ENCODE measurements around the gene PPP1R3F.

The PPP1R3F gene

DNA sequence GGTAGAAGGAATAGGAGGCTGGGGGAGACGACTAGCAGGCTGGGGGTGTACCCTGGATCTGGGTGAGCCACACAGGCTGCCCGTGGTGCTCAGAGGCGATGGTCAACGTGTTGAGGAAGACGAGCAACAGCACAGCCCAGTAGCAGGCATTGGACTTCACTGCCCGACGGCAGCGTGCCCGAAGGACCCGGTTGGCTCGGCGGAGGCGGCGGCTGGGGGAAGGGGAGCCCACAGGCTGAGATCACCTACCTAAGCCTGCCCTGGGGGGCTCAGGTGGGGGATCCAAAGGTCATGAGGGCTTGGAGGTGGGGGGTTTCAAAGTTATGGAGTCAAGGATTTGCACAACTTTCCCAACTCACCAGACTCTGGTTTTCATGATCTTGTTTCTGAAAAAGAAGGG lies 43.7 kb upstream of the PPP1R3F start:
- H3K9me3 ChIP-seq (ENCODE audit: insufficient read depth, low read length): no peaks in the 10 kb centered on the region
- no peaks in the 10 kb centered on the region for H3F3A ChIP-seq (ENCODE audit: insufficient read depth)
- H3K9ac ChIP-seq (ENCODE audit: low read length): no peak overlapping the region

DNA sequence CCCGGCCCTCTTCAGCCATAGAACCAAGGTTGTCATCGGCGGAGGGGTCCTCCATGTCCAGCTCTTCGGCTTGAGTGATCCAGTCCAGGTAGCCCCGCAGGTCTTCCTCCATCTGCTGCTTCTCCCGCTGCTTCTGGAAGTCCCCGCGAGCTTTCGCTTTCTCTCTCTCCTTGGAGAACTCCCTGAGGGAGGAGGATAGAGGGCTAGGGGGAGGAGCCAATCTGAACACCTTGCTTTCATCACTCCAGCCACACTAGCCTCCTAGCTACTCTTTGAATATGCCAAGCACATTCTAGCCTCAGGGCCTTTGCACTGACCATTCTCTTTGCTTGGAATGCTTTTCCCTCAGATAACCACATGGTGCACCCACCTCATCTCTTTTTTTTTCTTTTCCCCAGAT lies 42.6 kb upstream of the PPP1R3F start:
- Histone ChIP-seq H3K27me3 (ENCODE audit: low read length) (no peaks in the 10 kb centered on the region), H3K4me2 (ENCODE audit: low read depth, low read length, poor library complexity, severe bottlenecking) (no peak overlapping the region), H3K79me2 (ENCODE audit: insufficient read depth, low read length) (no peaks in the 10 kb centered on the region), H3K9me3 (ENCODE audit: insufficient read depth, low read length) (no peaks in the 10 kb centered on the region), H2AFZ (ENCODE audit: low read depth, low read length, severe bottlenecking) (no peak overlapping the region), H3K27ac (ENCODE audit: low read depth, low read length) (no peak overlapping the region), H3F3A (ENCODE audit: insufficient read depth) (no peaks in the 10 kb centered on the region), H3K9me2 (replicated peaks; ENCODE audit: insufficient read depth, low read length) (no peaks in the 10 kb centered on the region), H3K9ac (ENCODE audit: low read length) (no peak overlapping the region), H3K4me3 (ENCODE audit: insufficient read depth, low read length, poor library complexity, severe bottlenecking) (no peak overlapping the region), H4K20me1 (ENCODE audit: low read depth, low read length) (no peaks in the 10 kb centered on the region), H3K36me3 (ENCODE audit: low read length) (no peaks in the 10 kb centered on the region)
- TF ChIP-seq, protein P1, sequence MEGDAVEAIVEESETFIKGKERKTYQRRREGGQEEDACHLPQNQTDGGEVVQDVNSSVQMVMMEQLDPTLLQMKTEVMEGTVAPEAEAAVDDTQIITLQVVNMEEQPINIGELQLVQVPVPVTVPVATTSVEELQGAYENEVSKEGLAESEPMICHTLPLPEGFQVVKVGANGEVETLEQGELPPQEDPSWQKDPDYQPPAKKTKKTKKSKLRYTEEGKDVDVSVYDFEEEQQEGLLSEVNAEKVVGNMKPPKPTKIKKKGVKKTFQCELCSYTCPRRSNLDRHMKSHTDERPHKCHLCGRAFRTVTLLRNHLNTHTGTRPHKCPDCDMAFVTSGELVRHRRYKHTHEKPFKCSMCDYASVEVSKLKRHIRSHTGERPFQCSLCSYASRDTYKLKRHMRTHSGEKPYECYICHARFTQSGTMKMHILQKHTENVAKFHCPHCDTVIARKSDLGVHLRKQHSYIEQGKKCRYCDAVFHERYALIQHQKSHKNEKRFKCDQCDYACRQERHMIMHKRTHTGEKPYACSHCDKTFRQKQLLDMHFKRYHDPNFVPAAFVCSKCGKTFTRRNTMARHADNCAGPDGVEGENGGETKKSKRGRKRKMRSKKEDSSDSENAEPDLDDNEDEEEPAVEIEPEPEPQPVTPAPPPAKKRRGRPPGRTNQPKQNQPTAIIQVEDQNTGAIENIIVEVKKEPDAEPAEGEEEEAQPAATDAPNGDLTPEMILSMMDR (IDR thresholded peaks at IDR 0.05; ENCODE audit: insufficient read depth, low read length, poor library complexity, severe bottlenecking): no peak
- TF ChIP-seq EZH2phosphoT487 (conservative IDR thresholded peaks at IDR 0.05; ENCODE audit: low read length): no peak

More for the DNA sequence above, 43.7 kb upstream of the PPP1R3F start:
- no peak overlapping the region for H2AFZ ChIP-seq (ENCODE audit: low read depth, low read length, severe bottlenecking)
- no peaks in the 10 kb centered on the region for H3K79me2 ChIP-seq (ENCODE audit: insufficient read depth, low read length)
- H3K36me3 ChIP-seq (ENCODE audit: low read length): no peaks in the 10 kb centered on the region
- no peaks in the 10 kb centered on the region for H4K20me1 ChIP-seq (ENCODE audit: low read depth, low read length)
- H3K27ac ChIP-seq (ENCODE audit: low read depth, low read length): no peak overlapping the region
- H3K27me3 ChIP-seq (ENCODE audit: low read length): no peaks in the 10 kb centered on the region
- no peak overlapping the region for H3K4me3 ChIP-seq (ENCODE audit: insufficient read depth, low read length, poor library complexity, severe bottlenecking)
- H3K9me2 ChIP-seq (replicated peaks; ENCODE audit: insufficient read depth, low read length): no peaks in the 10 kb centered on the region
- TF ChIP-seq EZH2phosphoT487 (conservative IDR thresholded peaks at IDR 0.05; ENCODE audit: low read length): no peak
- TF ChIP-seq, protein P1 (IDR thresholded peaks at IDR 0.05; ENCODE audit: insufficient read depth, low read length, poor library complexity, severe bottlenecking): no peak
- H3K4me2 ChIP-seq (ENCODE audit: low read depth, low read length, poor library complexity, severe bottlenecking): no peak overlapping the region

GRCh38 chrX:49227726-49228125 lies 41.9 kb upstream of the PPP1R3F start:
- no peak overlapping the region for H3K9ac ChIP-seq (ENCODE audit: low read length)
- H2AFZ ChIP-seq (ENCODE audit: low read depth, low read length, severe bottlenecking): no peak overlapping the region
- no peak overlapping the region for H3K27ac ChIP-seq (ENCODE audit: low read depth, low read length)
- no peaks in the 10 kb centered on the region for H3K9me2 ChIP-seq (replicated peaks; ENCODE audit: insufficient read depth, low read length)
- no peak for TF ChIP-seq EZH2phosphoT487 (conservative IDR thresholded peaks at IDR 0.05; ENCODE audit: low read length)
- TF ChIP-seq, protein P1 (IDR thresholded peaks at IDR 0.05; ENCODE audit: insufficient read depth, low read length, poor library complexity, severe bottlenecking): no peak
- no peaks in the 10 kb centered on the region for H3K9me3 ChIP-seq (ENCODE audit: insufficient read depth, low read length)
- no peaks in the 10 kb centered on the region for H3K27me3 ChIP-seq (ENCODE audit: low read length)
- no peak overlapping the region for H3K4me2 ChIP-seq (ENCODE audit: low read depth, low read length, poor library complexity, severe bottlenecking)
- H4K20me1 ChIP-seq (ENCODE audit: low read depth, low read length): no peaks in the 10 kb centered on the region
- H3K4me3 ChIP-seq (ENCODE audit: insufficient read depth, low read length, poor library complexity, severe bottlenecking): no peak overlapping the region
- H3K36me3 ChIP-seq (ENCODE audit: low read length): no peaks in the 10 kb centered on the region
- H3K79me2 ChIP-seq (ENCODE audit: insufficient read depth, low read length): no peaks in the 10 kb centered on the region
- no peaks in the 10 kb centered on the region for H3F3A ChIP-seq (ENCODE audit: insufficient read depth)

All from SU-DHL-6 (cell line).